Left cardiac atrium (tissue), 4 donors: Measurements from ENCODE around the gene GGTLC2. TPM values are rescaled to one million over a fixed set of nuclear protein-coding genes. Genes with fewer than 3 reads are reported as not detected.
"Not testable (repeated sequence)": the region's sequence is repeated elsewhere in the genome, so short reads cannot be mapped to it uniquely, and the experiment has no call there.

Source experiments
- ATAC-seq, 2 donors: fragments of 200-7000 bp; cut with Tn5 transposase; one replicate each; pipeline ENCODE4 v1.9.1; 2020; ENCODE audit warnings: mild to moderate bottlenecking in 2 of 2, moderate library complexity in 2 of 2
- DNase-seq: peaks from one replicate; pipeline ENCODE4 v3.0.0-alpha.2; 2020
- intact Hi-C, 2 donors: fragments of 100-400 bp; cut with DNase I; formaldehyde crosslinking; loops; one replicate each; pipeline versions ENCODE4 v1.14.1 to v1.15.1; 2022 to 2023
- long read RNA-seq: library from polyadenylated mRNA; unstranded; transcript quantifications from one replicate; pipeline ENCODE4 v2.0.0, GENCODE V29; 2021
- total RNA-seq, 2 donors: library from RNA; stranded (reverse); fragmentation: NEBNext Ultra II Directional; extraction: Animal tissue kit (Norgen Biotek cat#: 25700); gene quantifications; one replicate each; pipeline ENCODE4 v1.2.1, GENCODE V29; 2021
- donor health status: DM: no; HTN: yes; CAD: no.
- donor health status: DM: no; HTN: yes; CAD: no; lungs with severe emphysema.
- donor health status: DM: yes; HTN: yes; CAD: no.
- donor health status: Dilated cardiomyopathy.

The GGTLC2 gene
- total RNA-seq, result not detected
- long read RNA-seq, result 0 reads

- intact Hi-C loops, ATAC-seq, DNase-seq: not testable (repeated sequence)
Observed at GRCh38 chr22:22644314-22644713, at the start of gene GGTLC2. Gene GGTLC2 (plus strand): TSS chr22:22644614. CDS start chr22:22646346, 1,732 bp downstream.

- no peak for DNase-seq
- intact Hi-C loops, result loop anchor here in 1 of 2 donors (10.0 kb wide), 1 partner anchor 90 kb away; no protein-coding TSS in a partner anchor
- no peak for ATAC-seq
Observed at GRCh38 chr22:22595001-22595835, 49.2 kb upstream of the GGTLC2 start.

- ATAC-seq, result no peak
- intact Hi-C loops, result loop anchor here in 1 of 2 donors (10.0 kb wide), 1 partner anchor 87 kb away; no protein-coding TSS in a partner anchor
- DNase-seq, result no peak
Observed at GRCh38 chr22:22598144-22598543, 46.3 kb upstream of the GGTLC2 start.

GRCh38 chr22:22599248-22599647 is 45.2 kb upstream of the GGTLC2 start:
- intact Hi-C loops, result loop anchor here in 1 of 2 donors (10.0 kb wide), 1 partner anchor 86 kb away; no protein-coding TSS in a partner anchor
- DNase-seq (no peak), ATAC-seq (no peak)

DNA sequence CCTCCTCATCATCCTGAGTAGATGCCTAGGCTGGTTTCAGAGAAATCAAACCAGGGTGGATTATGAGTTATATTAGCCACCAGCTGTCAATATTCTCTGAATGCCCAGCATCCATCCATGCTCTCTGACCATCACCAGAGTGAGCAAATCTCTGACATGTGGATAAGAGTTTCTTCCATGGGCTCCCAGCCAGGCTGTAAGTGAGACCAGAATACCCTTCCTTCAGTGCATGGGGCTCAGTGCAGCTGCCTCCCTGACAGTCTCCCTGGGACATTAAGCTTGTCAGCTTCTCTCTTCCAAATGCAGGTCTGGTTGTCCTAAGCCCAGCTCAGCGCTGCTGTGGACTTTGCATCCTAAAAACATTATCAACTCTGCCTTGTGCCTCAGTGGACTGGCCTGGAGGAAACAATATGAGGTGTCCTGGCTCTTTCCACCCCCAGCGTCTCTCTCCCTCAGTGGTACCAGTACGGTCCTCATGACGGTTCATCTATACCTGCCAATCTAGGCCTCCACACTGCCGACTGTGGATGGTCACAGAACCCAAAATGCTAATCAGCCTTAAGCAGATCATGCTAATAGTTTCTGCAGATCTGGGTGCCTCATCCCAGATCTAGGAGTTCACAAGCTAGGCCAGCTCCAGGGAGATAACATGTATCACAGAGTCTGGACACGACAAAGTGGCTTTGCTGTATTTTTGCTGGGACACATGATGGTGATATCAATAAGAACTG is 43.7 kb upstream of the GGTLC2 start:
- ATAC-seq (no peak), DNase-seq (no peak)
- intact Hi-C loops, result no loop called here

DNA sequence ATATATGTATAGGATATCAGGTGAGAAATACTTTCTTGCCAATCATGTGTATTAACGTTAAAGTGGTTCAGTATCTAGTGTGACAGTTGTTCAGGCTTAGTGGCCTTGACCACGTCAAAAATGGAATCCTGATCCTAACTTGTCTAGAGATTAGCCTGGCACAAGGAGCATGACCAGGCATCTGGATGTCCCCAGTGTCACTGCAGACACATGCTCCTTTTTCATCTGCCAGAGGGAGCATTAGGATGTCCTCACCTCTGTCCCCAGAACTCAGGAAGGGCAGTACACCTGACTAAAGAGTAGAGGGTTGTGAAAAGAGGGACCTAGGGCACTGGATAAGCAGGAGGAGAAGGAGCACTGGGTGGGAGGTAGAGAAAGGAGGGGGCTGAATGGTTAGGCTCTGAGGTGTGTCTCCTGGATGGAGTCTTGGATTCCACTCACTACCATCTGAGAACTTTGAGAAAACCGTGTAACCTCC is 40.9 kb upstream of the GGTLC2 start:
- intact Hi-C loops, result no loop called here
- ATAC-seq (no peak), DNase-seq (no peak)

GRCh38 chr22:22604326-22605073 is 39.9 kb upstream of the GGTLC2 start:
- intact Hi-C loops, result no loop called here
- ATAC-seq, result no peak
- no peak for DNase-seq

DNA sequence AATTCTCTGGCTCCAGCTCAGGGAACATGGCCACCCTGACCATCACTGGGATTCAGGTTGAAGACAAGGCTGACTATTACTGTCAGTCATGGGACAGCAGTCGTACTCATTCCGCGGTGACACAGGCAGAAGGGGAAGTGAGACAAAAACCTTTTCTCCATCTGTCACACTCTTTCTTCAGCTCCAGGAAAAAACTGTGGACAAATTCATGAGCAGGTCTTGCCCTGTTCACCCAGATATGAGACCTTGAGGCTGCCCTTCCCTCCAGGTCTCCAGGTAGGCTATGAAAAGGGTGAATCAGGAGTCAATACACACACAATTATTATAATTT is 39.4 kb upstream of the GGTLC2 start:
- no peak for ATAC-seq
- DNase-seq, result no peak
- intact Hi-C loops, result no loop called here

GRCh38 chr22:22608022-22608421 is 36.4 kb upstream of the GGTLC2 start:
- DNase-seq, ATAC-seq, intact Hi-C loops: not testable (repeated sequence)

DNA sequence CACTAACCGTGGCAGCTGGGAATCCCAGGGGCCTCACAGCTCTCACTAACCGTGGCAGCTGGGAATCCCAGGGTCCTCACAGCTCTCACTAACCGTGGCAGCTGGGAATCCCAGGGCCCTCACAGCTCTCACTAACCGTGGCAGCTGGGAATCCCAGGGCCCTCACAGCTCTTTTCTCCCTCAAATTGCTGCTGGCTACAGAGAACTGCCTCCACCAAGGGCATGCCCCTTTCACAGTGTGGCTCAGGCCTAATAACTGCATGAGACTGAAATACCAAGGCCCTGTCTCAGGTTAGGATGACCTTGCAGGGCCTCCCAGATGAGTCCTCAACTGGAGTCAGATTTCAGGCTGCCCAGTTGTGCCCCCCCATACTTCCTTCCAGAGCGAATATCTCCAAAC is 35.1 kb upstream of the GGTLC2 start:
- DNase-seq, result no peak
- intact Hi-C loops, result no loop called here
- no peak for ATAC-seq

GRCh38 chr22:22612516-22612915 is 31.9 kb upstream of the GGTLC2 start:
- ATAC-seq, result no peak
- no peak for DNase-seq
- intact Hi-C loops, result no loop called here

- no peak for ATAC-seq
- intact Hi-C loops, result no loop called here
- no peak for DNase-seq
Observed at GRCh38 chr22:22614065-22614464, 30.3 kb upstream of the GGTLC2 start.

- intact Hi-C loops, result no loop called here
Observed at GRCh38 chr22:22616636-22617035, 27.8 kb upstream of the GGTLC2 start.

GRCh38 chr22:22618448-22618847 is 26.0 kb upstream of the GGTLC2 start:
- no peak for ATAC-seq
- DNase-seq, result no peak
- intact Hi-C loops, result no loop called here

More at GRCh38 chr22:22616636-22617035, 27.8 kb upstream of the GGTLC2 start:
- ATAC-seq (no peak), DNase-seq (no peak)

DNA sequence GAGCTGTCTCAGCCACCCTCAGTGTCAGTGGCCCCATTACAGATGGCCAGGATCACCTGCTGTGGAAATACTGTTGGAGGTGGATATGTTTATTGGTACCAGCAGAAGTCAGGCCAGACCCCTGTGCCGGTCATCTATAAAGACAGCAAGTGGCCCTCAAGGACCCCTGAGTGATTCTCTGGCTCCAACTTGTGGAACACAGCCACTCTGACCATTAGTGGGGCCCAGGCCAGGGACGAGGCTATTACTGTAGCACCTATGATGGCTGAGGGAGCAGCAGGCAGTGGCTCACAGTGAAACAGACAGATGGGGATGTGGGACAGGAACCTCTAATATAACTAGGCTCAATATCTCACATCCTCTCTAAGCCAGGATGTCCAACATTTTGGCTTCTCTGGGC is 25.5 kb upstream of the GGTLC2 start:
- ATAC-seq, result no peak
- no peak for DNase-seq
- intact Hi-C loops, result no loop called here

GRCh38 chr22:22619765-22620414 is 24.5 kb upstream of the GGTLC2 start:
- DNase-seq, result no peak
- intact Hi-C loops, result no loop called here
- no peak for ATAC-seq

DNA sequence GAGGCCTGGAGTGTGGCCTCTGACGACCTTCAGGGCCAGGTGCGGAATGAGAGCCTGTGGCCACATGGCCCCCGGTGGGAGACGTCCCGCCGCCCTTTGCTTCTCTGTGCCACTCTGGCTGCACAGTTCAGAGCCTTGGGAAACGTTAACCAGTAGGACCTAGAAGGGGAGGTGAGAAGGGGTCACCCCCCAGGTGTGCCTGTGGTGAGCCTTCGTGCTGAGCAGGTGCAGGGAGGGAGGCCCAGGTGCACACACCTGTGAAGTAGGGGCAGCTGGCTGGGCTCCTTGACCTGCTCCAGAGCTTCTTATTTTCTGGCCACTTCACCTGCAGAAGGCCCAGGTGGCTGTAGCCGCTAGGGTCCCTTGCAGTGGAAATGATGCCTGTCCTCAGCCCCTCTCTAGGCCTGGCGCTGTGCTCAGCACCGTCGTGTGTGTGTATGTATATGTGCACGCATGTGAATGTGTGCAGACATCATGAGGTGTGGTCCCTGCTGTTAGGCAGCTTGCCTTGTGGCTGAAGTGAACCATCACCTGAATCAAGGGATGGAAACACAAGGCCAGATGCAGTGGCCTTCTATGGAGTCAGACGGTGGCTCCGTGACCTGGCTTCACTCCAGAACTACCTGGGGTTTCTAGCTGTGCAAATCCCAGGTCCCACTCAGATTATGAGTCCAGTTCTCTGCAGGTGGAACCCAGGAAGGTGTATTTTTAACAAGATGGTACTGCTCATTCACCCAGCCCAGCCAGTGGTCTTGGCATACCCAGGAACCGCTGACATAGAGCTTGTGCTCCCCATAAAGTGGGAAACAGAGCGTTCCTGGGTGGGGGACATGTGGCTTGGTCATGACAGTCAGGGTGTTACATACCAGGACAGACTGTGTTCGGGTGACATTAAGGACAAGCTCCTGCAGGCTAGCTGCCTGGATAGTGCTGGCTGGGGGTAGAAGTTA is 15.6 kb upstream of the GGTLC2 start:
- intact Hi-C loops, ATAC-seq, DNase-seq: not testable (repeated sequence)

GRCh38 chr22:22631223-22631652 is 13.2 kb upstream of the GGTLC2 start:
- DNase-seq, ATAC-seq, intact Hi-C loops: not testable (repeated sequence)
